Measurements from ENCODE around the gene LHX4. TPM values are rescaled to one million over a fixed set of nuclear protein-coding genes. Genes with fewer than 3 reads are reported as not detected.

The LHX4 gene
- total and polyA plus RNA-seq, 2 of the 13 experiments (the other 11 are each of a cell fraction or from before 2014, with no cell fraction given): 0.03 to 0.07 TPM

DNA sequence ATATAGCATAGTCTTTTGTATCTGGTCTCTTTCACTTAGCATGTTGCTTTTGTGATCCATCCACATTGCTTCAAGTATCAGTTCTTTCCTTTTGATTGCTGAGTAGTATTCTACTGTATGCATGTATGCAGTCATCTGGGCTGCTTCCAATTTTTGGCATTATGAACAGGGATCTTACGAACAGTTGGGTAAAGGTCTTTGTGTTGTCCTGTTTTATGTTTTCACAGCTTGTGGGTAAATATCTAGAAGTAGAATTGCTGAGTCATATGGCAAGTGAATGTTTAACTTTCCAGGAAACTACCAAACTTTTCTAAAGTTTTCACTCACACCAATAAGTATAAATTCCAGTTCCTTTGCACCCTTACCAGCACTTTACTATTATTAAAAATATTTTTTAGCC lies 60.9 kb downstream of the LHX4 start (continued):
- TF ChIP-seq, protein P1, sequence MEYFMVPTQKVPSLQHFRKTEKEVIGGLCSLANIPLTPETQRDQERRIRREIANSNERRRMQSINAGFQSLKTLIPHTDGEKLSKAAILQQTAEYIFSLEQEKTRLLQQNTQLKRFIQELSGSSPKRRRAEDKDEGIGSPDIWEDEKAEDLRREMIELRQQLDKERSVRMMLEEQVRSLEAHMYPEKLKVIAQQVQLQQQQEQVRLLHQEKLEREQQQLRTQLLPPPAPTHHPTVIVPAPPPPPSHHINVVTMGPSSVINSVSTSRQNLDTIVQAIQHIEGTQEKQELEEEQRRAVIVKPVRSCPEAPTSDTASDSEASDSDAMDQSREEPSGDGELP (IDR thresholded peaks at IDR 0.05; ENCODE audit: borderline replicate concordance, low read depth): no peak
- TF ChIP-seq CHCHD3 (CRISPR knock-in tag; IDR thresholded peaks at IDR 0.05) (no peak), BATF2 (CRISPR knock-in tag; IDR thresholded peaks at IDR 0.05) (no peak), KLF12 (CRISPR knock-in tag; IDR thresholded peaks at IDR 0.05; ENCODE audit: borderline replicate concordance) (no peak), NPAS2 (CRISPR knock-in tag; IDR thresholded peaks at IDR 0.05; ENCODE audit: borderline replicate concordance) (no peak), ZBTB1 (CRISPR knock-in tag; IDR thresholded peaks at IDR 0.05; ENCODE audit: borderline replicate concordance) (no peak), ZBTB39 (CRISPR knock-in tag; IDR thresholded peaks at IDR 0.05) (no peak), TBP (CRISPR knock-in tag; IDR thresholded peaks at IDR 0.05) (no peak), ZNF878 (CRISPR knock-in tag; IDR thresholded peaks at IDR 0.05) (0 out of 2 replicates have a peak, but pooled peaks have one; percentile 36), MATR3 (CRISPR knock-in tag; IDR thresholded peaks at IDR 0.05) (no peak), BHLHE40 (IDR thresholded peaks at IDR 0.05; ENCODE audit: low read length) (no peak), TEF (CRISPR knock-in tag; IDR thresholded peaks at IDR 0.05) (no peak), TRAFD1 (CRISPR knock-in tag; IDR thresholded peaks at IDR 0.05; ENCODE audit: borderline replicate concordance) (no peak), ZNF616 (CRISPR knock-in tag; IDR thresholded peaks at IDR 0.05; ENCODE audit: low read depth) (no peak), SNAPC2 (CRISPR knock-in tag; IDR thresholded peaks at IDR 0.05) (no peak), PLSCR1 (CRISPR knock-in tag; IDR thresholded peaks at IDR 0.05; ENCODE audit: borderline replicate concordance) (no peak), ZFP37 (CRISPR knock-in tag; IDR thresholded peaks at IDR 0.05; ENCODE audit: borderline replicate concordance) (no peak), ZNF558 (CRISPR knock-in tag; IDR thresholded peaks at IDR 0.05; ENCODE audit: borderline replicate concordance) (no peak), ZNF816 (CRISPR knock-in tag; IDR thresholded peaks at IDR 0.05; ENCODE audit: borderline replicate concordance) (no peak), NR2F6 (IDR thresholded peaks at IDR 0.05) (no peak), NR2F6 (CRISPR knock-in tag; IDR thresholded peaks at IDR 0.05) (no peak)
- TF ChIP-seq, protein P2, sequence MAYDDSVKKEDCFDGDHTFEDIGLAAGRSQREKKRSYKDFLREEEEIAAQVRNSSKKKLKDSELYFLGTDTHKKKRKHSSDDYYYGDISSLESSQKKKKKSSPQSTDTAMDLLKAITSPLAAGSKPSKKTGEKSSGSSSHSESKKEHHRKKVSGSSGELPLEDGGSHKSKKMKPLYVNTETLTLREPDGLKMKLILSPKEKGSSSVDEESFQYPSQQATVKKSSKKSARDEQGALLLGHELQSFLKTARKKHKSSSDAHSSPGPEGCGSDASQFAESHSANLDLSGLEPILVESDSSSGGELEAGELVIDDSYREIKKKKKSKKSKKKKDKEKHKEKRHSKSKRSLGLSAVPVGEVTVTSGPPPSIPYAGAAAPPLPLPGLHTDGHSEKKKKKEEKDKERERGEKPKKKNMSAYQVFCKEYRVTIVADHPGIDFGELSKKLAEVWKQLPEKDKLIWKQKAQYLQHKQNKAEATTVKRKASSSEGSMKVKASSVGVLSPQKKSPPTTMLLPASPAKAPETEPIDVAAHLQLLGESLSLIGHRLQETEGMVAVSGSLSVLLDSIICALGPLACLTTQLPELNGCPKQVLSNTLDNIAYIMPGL (CRISPR knock-in tag; IDR thresholded peaks at IDR 0.05; ENCODE audit: borderline replicate concordance in 1 of 2, low read depth in 1 of 2): 0 out of 4 replicates have a peak, but pooled peaks of 1 of the 2 experiments have one; percentile 19
